Activated effector memory CD4-positive, alpha-beta T cell treated with anti-CD3 and anti-CD28 coated beads, Interleukin-2, amount 50 U/mL, for 16 hours (primary cell): ENCODE data around the gene CNTNAP2.

Source experiments
- DNase-seq: peaks from one replicate; pipeline ENCODE4 v3.0.0-alpha.2; 2020

The CNTNAP2 gene

DNA sequence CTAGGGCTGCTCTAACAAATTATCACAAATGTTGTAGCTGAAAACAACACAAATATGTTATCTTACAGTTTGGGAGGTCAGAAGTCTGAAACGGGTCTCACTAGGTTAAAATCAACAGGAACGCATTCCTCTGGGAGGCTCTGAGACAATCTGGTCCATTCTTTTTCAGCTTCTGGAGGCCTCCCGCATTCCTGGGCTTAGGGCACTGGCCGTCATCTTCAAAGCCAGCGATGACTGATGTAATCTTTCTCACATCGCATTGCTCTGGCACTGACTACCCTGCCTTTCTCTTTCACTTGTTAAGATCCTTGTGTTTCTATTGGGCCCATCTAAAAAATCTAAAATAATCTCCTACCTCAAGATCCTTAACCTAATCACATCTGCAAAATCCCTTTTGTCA is 1402.5 kb downstream of the CNTNAP2 start:
- no peak for DNase-seq

DNA sequence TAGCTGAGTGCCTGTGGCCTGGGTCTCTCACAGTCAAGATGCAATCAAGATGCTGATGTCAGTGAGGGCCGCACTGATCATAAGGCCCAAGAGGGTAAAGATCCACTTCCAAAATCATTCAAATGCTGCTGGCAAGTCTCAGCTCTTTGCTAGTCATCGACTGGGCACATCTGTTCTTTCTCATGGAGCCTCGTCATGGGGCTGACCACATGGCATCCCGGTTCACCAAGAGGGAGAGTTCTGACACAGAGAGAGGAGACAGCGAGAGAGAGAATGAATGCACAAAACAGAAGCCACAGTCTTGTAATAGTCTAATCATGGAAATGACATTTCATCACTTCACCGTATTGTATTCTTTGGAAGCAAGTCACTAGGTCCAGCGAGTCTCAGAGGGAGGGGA is 1406.5 kb downstream of the CNTNAP2 start:
- DNase-seq, result no peak

DNA sequence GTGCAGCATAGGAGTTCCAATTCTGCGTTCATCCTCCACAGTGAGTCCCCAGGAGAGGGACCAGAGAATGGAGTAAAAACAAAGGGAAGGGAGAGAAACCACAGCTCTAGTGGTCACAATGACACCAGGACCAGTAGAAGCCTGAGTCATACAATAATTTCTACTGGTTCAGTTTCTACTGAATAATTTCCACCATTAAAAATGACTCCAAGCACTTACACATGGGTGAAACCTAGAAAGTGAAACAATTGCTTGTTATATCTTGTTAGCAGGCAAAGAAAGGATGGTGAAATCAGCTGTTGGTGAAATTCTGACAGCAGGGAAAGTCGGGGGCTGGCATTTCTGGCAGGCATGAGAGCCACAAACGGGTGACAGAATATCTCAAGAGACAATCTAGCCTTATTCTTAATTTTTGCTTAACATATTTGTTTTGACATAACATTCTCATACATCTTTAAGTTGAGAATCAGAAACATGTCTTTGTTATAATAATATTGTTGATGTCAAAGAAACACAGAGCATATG is 1408.2 kb downstream of the CNTNAP2 start:
- DNase-seq, result no peak

DNA sequence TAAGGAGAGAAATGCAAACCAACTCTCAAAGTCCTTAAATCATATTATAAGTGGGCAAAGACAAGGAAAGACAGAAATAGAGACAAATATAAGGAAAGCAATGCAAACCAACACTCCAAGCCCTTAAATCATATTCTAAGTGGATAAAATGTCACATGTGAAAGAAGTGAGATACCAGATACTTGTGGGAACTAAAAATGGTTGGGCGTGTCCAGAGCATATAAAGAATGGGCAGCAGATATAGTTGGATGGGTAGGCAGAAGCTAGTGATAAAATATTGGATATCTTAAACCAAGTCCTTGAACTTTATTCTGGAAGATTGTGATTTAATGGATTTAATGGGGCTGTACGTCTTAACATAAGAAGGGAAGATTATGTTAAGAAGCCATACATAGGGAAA is 1408.7 kb downstream of the CNTNAP2 start:
- DNase-seq, result no peak

DNA sequence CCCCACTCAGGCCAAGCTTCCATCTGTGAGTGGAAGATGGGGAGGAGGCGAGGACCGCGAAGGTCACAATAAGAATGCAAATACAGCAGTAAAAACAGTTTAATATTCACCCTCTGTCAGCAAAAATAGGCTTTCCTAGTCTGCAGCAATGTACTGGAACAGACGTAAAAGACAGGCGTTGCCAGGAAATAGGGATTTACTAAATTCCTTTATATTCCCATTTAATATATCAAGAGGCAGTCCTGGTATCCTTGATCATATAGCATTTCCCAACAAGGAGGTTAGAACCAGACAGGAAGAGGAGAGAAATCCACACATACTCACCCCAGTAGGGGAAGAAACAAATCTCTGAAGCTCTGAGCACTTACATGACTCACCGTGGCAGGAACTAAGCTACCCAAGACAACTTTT is 1419.1 kb downstream of the CNTNAP2 start:
- DNase-seq, result no peak

DNA sequence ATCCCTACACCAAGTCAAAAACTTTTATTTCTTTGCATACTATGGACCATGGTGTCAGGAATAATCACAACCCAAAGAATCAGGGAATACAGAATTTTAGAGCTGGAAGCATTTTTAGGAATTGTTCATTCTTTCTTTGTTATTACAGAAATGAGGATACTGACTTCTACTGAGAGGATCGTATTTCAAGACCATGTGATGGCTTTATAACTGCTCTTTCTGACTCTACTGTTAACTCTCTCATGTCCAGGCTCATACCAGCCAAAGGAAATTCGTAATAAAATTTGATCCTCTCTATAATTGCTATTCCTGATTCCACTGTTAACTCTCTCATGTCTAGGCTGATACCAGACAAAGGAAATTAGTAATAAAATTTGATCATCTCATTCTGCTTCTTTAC is 1423.1 kb downstream of the CNTNAP2 start:
- DNase-seq, result no peak

DNA sequence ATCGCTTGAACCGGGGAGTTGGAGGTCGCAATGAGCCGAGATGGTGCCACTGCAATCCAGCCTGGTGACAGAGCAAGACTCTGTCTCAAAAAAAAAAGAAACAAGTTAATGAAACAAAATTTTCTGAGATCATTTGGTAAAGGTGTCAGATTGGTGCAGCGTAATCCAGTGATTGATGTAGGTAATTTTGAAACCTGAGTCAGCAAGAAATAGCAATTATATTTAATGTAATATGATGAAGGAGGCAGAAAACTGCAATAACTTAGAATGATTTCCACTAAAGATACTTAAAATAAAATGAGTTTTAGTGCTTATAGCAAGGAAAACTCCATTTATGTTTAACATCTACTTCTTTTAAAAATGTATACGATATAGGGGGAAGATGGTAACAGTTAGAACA is 1424.1 kb downstream of the CNTNAP2 start:
- no peak for DNase-seq

DNA sequence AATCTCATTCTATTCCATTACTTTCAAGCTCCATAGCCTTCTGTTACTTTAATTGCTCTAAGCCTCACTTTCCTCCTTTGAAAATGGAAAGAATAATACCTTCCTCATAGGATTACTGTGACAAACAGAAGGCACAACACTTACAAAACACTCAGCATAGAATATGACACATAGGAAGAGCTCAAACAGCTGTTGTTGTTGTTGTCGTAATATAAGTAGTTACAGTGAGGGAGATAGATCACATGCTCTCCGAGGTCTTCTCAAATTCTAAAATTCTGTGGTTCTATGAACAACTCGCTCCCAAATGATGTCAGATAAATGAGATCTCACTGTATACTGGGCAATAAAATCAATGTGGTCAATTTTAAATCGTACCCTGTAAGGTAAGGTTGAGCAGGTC is 1424.7 kb downstream of the CNTNAP2 start:
- no peak for DNase-seq

DNA sequence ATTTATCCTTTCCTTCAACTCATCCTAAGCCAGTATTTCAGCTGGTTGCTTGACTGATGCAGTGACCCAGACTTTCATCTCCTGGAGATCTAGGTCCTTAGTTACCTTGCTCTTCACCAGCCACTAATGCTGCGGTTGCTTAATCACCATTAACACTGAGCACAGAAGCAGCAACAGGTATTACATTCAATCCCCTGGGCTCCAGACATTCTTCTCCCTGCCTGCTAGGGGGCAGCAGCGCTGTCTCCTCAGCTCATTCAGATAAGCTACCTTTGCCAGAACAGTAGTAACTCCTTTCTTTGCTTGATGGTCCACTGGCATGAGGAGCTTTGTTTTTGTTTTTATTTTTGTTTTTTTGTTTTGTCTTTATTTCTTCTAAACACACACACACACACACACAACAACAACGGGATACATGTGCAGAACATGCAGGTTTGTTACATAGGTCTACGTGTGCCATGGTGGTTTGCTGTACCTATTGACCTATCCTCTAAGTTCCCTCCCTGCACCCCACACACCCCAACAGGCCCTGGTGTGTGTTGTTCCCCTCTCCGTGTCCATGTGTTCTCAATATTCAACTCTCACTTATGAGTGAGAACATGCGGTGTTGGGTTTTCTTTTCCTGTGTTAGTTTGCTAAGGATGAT is 1430.8 kb downstream of the CNTNAP2 start:
- DNase-seq, result no peak

DNA sequence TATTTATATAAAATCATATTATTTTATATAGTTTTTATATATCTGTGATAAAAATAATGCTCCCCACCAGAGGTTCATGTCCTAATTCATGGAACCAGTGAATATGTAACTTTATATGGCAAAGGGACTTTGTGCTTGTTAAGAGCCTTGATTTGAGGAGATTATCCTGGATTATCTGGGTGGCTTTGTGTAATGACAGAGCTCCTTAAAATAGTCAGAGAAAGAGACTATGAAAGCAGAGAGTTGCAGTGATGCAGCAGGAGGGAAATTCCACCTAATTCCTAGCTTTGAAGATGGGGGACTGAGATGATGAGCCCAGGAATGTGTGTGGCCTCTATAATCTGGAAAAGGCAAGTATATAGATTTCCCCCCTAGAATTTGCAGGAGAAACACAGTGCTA is 1439.7 kb downstream of the CNTNAP2 start:
- DNase-seq, result no peak

DNA sequence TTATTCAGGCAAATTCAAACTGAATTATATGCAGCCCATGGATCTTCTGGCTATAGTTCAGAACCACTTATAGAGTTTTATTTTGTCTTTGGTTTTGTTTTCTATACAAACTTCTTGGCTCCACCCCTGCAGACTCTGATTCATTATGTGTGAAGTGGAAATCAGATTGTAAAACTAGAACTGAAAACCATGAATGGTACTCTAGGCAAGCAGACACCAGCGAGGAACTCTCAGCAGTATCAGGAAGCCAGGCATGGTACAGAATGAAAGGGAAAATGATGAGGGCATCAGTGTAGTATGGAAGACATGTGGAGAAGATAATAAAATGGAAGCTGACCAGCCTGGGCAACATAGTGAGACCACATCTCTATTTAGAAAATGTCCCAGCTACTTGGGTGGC is 1447.1 kb downstream of the CNTNAP2 start:
- DNase-seq, result no peak

DNA sequence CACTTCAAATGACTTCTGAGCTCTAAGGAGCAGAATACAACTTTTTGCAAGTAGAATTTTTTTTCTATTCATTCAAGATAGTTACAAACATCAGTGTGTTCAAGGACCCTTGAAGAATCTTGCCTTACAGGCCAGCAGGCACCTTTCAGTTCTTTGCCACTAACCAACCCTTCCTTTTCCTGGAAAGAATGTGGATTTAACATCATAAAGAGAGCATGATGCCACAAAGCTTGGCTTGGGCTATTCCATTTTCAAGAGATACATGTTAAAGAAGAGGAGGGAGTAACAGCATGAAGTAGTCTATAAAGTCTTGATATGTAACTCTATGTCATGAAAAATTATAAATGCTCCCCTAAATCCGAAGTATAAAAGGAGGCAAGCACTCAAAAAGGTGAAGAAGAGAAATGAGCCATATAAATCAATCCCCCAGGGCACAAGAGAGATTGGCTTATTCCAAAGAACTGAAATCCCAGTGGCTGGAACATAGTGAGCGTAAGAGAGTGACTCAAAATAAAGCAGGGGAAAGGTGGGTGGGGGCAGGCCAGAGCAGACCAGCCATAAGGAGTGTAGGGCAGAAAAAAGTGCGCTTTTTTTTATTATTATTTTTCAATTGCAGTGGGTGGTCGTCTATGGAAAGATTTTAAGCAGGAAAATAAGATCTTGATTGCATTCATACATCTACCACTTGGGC is 1448.3 kb downstream of the CNTNAP2 start:
- DNase-seq, result no peak

DNA sequence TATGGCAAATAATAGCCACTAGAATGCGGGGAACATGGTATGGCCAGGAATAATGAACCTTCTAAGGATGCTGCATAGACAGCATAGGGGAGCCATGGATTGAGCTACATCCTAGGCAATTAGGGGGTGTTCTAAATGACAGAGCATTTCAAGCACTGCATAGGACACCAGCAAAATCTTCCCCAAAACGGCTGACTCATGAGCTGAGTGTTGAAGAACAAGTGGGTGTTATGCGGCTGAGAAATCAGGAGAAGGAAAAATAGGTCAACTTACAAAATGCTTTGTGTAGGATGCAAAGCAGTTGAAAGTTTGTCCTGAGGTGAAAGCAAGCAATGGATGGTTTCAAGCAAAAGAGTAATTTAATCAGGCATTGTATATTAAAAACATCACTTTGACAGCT is 1450.4 kb downstream of the CNTNAP2 start:
- DNase-seq, result no peak

DNA sequence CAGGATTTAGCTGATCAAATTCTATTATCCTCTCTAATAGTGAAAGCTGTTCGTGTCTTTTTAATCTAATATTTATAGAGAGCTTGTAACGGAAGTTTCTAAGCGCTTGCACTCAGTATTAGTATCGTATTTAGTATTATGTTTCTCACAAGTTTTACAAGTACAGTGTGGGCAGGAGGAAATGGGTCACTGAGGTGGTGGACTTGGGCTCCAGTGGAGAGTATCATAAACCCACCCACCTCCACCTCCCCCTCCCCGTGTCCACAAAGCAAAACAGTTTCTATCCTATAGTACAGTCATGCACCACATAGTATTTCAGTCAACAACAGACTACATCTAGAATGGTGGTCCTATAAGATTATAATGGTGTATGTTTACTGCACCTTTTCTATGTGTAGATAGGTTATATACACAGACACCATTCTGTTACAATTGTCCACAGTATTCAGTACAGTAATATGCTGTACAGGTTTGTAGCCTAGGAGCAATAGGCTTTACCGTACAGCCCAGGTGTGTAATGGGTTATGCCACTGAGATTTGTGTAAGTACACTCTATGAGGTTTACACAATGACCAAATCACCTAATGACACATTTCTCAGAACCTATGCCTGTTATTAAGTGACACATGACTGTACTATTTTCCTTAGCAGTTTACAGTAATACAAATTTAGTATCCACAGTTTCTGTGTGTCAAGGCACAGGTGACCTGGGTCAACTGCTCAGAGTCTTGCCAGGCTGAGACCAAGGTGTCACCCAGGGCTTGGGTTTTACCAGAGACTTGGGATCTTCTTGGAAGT is 1452.7 kb downstream of the CNTNAP2 start:
- no peak for DNase-seq

DNA sequence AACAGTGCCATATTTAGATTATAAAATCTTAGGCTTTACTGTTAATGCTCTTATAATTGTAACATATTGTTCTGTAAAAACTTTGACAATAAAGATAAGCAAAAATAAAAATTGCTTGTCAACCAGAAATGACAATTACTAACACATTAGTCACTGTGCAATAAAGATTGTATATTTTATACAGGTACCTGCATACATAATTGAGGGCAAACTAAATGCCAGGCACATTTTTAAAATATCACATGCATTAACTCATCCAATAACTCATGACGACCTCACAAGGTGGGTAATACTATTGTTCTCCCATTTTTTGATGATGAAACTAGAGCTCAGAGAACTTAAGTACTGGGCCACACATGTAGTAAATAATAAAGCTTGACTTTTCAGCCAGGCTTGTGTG is 1453.8 kb downstream of the CNTNAP2 start:
- DNase-seq, result no peak

DNA sequence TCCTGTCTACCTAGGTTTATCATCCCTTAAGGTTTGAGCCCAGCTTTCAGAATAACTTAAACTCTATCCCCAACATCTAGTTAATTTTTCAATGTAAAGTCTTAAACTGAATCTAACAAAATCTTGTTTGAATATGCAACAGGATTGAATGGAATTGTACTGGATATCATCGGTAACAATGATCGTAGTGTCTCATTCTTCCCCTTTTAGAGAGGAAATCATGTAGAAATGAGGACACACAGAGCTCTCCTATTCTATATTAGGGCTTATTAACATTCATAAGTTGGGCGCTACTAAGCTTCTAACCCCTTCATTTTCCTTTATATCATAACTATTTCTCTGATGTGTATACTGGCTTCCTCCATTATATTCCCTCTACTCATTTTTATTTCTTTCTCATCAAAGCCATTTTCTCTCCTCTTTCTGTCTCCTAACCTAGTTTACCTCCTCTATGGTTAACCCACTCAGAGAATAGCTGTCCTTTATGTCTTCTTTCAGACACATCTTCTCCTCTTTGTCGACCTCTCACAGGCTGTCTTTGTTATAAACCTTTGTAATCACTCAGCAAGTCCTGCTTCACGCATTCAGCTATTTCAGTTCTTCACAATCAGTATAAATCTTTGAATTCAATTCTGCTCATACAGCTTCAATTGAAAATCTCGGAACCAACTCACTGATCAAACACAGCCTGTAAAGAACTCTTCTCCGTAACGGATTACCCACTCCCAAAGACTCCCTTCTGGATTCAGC is 1455.0 kb downstream of the CNTNAP2 start:
- no peak for DNase-seq

DNA sequence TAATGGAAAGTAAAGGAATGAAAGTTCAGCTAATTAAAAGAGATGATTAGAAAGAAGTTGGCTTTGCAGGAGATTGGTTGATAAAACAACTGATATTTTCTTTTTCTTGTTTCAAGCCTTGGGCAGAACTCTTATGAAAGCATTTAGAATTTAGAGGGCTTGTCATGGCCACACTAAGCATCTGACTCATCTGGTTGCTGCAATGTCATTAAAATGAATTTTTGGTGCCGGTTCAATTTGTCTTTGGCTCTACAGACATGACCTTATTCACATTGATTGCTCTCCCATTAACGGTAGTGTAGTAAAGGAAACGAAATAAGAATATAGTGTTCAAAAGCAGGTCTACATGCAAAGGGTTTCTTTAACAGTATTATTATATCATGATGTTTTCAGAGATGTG is 1461.6 kb downstream of the CNTNAP2 start:
- DNase-seq, result no peak

DNA sequence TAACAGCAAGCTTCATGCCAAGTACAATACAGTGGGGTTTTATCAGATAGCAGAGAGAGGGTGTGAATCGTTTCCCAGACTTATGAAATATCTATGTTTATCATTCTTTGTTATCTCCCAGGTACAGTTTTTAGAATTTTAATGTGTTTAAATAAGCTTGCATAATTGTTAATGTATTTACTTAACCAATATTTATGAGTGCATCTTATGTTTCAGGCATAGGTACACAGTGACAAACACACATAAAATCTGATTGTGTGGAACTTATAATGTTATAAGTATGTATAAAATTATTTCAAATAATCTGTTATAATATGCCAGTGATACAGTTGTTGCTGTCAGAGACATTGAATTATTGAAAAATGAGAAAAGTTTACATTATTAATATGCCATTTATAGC is 1462.5 kb downstream of the CNTNAP2 start:
- DNase-seq, result no peak

DNA sequence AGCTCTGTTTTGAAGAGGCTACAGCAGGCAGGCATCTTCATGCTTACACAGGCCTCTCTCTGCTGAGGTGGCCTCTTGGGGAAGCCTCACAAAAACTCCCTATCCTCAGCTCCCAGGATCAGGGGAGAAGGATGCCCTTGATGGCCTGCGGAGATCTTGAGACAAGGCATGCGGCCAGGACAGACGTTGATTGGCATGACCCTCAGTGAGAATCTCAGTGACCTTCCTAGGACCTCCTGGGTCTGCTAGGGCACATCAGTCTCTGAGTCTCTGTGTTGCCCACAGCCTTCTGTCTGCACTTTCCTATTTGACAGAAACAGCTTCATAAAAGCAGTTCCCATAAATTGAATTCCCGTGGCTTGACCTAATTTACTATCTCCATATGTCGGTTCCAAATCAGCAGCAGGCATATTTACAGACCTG is 1468.2 kb downstream of the CNTNAP2 start:
- no peak for DNase-seq

DNA sequence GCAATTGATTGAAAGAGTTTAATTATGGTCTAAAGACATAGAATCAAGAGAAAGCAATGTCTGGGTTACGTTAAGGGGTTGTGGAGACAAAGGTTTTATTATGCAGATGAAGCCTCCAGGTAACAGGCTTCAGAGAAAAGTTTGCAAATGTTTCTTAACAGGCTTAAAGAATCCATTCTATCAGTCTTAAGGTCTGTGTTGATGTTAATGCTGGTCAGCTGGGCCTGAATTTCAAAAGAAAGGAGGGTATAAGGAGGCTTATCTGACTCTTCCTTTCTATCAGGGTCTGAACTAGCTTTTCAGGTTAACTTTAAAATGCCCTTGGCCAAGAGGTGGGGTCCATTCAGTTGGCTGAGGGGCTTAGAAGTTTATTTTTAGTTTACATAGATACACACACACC is 1469.5 kb downstream of the CNTNAP2 start:
- DNase-seq, result no peak

DNA sequence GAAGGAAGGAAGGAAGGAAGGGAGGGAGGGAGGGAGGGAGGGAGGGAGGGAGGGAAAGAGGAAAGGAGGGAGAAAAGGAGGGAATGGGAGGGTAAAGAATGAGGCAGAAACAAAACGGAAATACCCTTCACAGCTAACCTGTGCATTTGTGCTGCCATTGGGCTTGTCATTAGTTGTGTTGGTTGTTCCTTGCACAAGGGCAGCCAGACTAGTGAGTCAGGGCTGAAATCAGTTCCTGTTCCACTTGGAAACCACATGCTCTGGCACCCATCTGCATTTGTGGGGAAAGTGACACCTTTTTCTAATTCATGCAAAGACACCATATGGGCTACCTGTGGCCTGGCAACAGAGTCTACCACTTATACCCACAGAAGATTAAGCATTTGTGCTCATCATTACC is 1469.9 kb downstream of the CNTNAP2 start:
- DNase-seq, result no peak

DNA sequence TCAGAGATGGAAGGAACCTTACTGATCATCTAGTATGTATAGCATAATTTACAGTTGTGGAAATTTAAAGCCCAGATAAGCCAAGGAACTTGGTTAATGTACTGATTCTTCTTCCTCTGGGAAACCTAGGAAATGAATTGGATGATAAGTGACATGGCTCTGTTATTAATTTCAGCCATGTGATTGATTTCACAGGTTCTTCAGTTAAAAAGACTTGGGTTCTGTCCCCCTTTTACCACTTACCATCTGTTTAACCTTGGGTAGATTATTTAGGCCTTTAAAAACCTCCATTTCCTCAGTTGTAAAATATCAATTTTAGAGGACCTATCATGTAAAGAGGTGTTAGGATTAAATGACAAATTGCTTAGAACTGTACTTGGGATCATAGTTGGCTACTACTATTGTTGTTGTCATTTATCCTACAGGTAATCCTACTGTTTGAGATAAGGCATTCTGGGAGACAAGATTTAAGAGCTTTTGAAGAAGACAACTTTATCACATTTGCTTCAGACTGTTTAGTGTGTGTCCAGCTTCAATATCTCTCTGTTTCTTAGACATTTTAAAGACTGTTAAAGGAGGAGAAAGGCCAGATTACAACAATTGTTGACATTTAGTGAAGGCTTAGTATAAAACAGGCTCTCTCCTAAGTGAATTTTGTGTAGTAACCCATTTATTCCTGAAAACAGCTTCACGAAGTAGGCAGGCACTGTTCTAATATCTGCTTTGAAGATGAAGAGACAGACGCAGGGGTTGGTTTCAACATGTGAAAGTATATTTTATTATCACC is 1476.9 kb downstream of the CNTNAP2 start:
- no peak for DNase-seq
